HK-2 (cell line): Measurements from ENCODE around the gene PALM.

ENCODE experiments used
- DNase-seq: peaks from one replicate; pipeline ENCODE4 v3.0.0-alpha.2; 2018; ENCODE audit not compliant: unreplicated experiment

Gene PALM

DNA sequence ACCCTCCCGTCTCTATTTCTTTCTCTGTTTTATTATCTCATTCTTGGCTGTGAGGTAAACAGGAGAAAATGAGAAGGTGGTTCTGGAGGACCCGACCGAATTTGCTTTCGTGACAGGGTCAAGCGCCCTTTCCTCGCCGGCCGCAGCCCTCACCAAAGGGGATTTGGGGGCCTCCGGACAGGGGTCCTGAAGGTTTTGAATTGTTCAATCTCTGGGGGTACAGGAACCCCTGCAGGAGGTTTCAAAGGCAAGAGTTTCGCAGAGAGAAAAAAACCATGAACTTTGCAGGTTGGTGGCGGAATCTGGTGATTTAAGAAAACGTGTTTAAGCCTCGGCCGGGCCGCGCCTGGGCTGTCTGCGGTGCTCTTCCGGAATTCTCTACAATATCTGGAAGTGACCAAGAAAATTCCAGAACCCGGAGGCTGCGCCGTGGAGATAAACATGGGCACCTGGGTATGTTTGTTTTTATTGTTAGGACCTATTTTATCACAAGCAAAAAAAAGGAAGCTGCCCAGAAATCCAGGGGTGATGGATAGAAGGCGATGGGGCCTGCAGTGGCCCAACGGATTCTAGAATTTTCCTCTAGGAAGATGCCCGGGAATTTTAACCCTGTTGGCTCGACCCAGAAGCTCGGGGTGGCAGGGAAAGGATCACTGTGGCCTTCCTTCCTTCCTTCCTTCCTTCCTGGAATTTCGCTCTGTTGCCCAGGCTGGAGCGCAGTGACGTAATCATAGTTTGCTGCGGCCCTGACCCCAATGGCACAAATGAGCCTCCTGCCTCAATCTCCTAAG lies 74.3 kb downstream of the PALM start:
- DNase-seq = no peak

GRCh38 chr19:784541-784940 lies 75.8 kb downstream of the PALM start:
- no peak for DNase-seq

DNA sequence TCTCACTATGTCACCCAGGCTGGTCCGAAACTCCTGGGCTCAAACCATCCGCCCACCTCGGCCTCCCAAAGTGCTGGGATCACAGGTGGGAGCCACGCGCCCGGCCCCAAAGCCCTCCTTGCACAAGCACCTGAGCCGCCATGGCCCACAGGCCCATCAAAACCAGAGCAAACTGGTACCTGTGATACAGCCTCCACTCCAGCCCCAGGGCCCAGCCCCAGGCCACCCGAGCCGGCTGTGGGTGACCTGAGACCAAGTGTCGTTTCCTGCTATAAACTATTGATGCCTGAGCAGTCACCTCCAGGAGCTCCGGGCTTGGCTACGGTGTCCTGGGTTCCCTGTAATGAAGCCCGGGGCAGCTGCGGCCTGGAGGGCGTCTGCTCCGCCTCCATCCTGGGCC lies 78.8 kb downstream of the PALM start:
- no peak for DNase-seq

DNA sequence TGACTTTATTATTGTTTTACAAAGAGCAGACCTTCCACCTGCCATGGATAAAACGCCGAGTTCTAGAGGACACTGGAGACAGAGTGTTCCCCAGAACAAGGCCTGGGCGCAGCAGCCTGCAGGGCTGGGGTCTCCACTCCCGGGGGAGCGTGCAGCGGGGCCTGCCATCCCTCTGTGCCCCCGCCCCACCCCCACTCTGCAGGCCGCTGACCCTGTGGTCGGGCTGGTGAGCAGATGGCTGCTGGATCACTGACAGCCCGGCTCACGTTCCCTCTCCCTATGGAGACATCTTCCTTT lies 79.9 kb downstream of the PALM start:
- no peak for DNase-seq

GRCh38 chr19:788983-789700 lies 80.4 kb downstream of the PALM start:
- DNase-seq = no peak

DNA sequence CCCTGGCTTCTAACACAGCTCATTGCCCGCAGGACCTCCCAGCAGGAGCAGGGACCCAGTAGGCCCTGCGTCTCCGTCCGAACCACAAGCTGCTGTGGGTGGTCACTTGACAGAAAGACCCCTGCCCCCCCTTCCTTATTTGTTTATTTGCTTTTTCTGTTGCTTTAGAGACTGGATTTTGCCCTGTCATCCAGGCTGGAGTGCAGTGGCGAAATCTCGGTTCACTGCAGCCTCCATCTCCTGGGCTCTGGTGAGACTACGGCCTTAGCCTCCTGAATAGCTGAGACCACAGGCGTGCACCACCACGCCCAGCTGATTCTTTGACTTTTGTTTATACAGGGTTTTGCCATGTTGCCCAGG lies 80.9 kb downstream of the PALM start:
- DNase-seq = no peak

GRCh38 chr19:791007-791566 lies 82.4 kb downstream of the PALM start:
- no peak for DNase-seq

GRCh38 chr19:791567-792305 lies 83.0 kb downstream of the PALM start:
- no peak for DNase-seq

DNA sequence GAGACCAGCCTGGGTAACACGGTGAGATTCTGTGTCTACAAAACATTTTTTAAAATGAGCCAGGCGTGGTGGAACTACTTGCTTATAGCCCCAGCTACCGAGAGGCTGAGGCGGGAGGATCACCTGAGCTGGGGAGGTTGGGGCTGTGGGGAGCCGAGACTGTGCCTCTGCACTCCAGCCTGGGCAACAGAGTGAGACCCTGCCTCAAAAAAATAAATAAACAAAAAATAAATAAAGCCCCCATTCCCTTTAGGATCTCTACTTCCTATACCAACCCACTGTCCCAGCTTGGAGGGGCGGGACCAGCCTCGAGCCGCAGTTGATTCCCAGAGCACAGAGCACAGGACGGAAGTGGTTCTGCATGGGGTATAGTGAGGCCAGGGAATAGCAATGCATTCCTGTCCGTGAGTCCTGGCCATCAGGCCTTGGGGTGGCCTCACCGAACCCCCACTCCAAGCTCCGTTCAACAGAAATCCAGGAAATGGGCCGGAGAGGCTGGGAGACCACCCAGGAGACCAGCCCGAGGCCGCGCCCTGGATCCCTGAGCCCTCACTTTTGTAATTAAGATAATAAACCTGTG lies 83.7 kb downstream of the PALM start:
- no peak for DNase-seq

DNA sequence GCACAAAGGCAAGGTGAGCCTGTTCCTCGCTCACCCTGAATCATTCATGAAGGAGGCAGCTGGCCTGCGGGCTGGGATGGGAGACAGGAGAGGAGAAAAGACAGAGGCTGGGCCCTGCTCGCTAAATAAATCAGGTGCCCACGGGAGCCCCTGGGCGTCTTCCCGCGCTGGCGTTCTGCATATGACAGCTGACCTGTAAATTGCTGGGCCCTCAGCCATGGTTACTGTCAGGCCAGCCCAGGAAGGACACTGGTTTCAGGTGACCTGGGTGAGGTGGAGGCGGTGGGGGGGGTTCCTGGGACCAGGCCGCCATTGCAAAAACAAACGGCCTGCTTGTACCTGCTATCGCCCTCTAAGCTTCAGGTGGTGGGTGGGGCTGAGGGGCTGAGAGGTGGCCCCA lies 85.1 kb downstream of the PALM start:
- no peak for DNase-seq

GRCh38 chr19:795073-795611 lies 86.4 kb downstream of the PALM start:
- no peak for DNase-seq

DNA sequence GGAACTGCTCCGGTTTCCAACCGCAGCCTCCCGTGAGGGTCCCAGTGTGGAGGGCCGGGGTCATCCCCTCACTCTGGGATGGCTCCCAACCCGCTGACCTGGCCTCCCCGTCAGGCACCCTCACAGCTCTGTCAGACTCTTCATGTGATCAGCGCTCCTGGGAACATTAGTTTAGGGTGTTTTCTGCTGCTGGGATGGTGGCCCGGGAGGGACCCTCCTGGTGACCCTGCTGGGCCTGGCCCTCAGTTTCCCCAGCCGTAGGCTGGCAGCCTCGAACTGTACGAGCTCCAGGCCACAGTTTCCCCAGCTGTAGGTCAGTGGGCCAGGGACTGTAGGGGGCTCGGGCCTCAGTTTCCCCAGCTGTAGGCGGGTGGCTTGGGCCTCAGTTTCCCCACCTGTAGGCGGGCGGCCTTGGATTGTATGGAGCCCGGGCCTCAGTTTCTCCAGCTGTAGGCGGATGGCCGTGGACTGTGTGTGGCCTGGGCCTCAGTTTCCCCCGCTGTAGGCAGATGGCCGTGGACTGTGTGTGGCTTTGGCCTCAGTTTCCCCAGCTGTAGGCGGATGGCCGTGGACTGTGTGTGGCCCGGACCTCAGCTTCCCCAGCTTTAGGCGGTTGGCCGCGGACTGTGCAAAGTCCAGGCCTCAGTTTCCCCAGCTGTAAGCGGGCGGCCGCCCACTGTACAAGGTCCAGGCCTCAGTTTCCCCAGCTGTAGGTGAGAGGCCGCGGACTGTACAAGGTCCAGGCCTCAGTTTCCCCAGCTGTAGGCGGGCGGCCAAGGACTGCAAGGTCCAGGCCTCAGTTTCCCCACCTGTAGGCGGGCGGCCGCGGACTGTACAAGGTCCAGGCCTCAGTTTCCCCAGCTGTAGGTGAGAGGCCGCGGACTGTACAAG lies 87.2 kb downstream of the PALM start:
- DNase-seq = no peak

DNA sequence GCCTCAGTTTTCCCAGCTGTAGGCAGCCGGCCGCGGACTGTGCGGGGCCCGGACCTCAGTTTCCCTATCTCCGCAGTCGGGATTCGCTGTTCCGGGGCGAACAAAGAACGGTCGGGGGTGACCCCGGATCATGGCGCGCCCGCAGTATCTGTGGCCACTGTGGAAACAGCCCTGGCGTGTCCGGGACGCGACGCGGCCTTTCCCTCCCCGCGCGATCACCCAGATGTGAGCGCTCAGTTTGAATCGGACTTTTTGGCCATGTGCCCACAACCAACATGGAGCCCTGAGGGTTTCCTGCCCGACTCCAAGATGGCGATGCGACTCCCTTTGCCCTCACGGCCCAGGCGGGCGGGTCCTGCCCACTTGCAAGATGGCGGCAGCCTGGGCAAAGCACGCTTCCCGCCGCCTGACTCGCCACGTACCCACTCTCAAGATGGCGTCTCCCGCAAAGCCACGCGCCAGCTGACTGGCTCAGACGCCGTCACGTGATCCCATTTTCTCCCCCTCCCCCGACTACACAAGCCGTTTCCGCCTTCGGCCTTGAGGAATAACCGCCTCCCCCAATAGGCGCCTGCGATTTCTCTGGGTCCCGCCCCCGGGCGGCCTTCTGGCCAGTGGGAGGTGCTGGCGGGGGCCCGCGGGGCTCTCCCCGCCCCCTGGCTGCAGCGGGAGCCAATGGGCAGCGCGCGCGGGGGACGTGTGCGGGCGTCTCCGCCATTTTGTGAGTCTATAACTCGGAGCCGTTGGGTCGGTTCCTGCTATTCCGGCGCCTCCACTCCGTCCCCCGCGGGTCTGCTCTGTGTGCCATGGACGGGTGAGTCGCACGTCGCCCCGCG lies 88.2 kb downstream of the PALM start, which contains the start of gene PTBP1:
Gene PTBP1 (plus strand): TSS at position 761 of the 836 bp plus-strand sequence. CDS start 46 bp downstream, at position 807.
- peak; percentile 100 for DNase-seq
